Measurements from ENCODE around the gene ABHD1. TPM values are rescaled to one million over a fixed set of nuclear protein-coding genes. Genes with fewer than 3 reads are reported as not detected.

Gene ABHD1
- total and polyA plus RNA-seq, 2 experiments from 2014 or later, result 0.38 to 0.55 TPM

DNA sequence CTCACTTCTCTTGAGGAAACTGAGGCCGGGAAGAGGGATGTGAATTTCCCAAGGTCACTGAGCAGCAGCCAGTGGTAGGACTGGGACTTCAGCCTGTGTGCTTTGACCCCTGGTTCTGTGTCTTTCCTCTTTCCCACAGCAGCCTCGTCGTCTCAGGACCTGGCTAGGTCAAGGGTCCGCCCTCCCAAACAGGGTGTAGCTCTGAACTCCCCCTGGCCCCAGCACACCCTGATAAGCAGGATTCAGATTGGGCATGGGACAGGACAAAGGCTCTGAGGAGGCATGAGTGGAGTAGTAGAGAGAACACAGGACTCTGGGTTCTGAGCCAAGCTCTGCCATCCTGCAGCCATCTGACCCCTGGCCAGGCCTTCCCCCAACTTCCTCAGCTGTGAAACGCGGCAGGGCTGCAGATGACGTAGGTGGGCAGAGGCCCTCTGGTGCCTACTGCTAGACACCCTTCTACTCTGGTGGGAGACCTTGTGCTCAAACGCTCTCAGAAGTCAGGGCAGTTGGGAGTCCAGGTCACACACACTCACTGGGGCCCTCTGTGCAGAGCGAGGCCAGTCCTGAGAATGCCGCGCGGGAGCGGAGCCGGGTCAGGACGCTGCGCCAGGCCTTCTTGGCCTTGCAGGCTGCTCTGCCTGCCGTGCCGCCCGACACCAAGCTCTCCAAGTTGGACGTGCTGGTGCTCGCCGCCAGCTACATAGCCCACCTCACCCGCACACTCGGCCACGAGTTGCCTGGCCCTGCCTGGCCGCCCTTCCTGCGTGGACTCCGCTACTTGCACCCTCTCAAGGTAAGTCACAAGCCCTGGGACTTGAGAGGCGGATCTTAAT is 26.2 kb downstream of the ABHD1 start (continued):
- TF ChIP-seq, protein P1, sequence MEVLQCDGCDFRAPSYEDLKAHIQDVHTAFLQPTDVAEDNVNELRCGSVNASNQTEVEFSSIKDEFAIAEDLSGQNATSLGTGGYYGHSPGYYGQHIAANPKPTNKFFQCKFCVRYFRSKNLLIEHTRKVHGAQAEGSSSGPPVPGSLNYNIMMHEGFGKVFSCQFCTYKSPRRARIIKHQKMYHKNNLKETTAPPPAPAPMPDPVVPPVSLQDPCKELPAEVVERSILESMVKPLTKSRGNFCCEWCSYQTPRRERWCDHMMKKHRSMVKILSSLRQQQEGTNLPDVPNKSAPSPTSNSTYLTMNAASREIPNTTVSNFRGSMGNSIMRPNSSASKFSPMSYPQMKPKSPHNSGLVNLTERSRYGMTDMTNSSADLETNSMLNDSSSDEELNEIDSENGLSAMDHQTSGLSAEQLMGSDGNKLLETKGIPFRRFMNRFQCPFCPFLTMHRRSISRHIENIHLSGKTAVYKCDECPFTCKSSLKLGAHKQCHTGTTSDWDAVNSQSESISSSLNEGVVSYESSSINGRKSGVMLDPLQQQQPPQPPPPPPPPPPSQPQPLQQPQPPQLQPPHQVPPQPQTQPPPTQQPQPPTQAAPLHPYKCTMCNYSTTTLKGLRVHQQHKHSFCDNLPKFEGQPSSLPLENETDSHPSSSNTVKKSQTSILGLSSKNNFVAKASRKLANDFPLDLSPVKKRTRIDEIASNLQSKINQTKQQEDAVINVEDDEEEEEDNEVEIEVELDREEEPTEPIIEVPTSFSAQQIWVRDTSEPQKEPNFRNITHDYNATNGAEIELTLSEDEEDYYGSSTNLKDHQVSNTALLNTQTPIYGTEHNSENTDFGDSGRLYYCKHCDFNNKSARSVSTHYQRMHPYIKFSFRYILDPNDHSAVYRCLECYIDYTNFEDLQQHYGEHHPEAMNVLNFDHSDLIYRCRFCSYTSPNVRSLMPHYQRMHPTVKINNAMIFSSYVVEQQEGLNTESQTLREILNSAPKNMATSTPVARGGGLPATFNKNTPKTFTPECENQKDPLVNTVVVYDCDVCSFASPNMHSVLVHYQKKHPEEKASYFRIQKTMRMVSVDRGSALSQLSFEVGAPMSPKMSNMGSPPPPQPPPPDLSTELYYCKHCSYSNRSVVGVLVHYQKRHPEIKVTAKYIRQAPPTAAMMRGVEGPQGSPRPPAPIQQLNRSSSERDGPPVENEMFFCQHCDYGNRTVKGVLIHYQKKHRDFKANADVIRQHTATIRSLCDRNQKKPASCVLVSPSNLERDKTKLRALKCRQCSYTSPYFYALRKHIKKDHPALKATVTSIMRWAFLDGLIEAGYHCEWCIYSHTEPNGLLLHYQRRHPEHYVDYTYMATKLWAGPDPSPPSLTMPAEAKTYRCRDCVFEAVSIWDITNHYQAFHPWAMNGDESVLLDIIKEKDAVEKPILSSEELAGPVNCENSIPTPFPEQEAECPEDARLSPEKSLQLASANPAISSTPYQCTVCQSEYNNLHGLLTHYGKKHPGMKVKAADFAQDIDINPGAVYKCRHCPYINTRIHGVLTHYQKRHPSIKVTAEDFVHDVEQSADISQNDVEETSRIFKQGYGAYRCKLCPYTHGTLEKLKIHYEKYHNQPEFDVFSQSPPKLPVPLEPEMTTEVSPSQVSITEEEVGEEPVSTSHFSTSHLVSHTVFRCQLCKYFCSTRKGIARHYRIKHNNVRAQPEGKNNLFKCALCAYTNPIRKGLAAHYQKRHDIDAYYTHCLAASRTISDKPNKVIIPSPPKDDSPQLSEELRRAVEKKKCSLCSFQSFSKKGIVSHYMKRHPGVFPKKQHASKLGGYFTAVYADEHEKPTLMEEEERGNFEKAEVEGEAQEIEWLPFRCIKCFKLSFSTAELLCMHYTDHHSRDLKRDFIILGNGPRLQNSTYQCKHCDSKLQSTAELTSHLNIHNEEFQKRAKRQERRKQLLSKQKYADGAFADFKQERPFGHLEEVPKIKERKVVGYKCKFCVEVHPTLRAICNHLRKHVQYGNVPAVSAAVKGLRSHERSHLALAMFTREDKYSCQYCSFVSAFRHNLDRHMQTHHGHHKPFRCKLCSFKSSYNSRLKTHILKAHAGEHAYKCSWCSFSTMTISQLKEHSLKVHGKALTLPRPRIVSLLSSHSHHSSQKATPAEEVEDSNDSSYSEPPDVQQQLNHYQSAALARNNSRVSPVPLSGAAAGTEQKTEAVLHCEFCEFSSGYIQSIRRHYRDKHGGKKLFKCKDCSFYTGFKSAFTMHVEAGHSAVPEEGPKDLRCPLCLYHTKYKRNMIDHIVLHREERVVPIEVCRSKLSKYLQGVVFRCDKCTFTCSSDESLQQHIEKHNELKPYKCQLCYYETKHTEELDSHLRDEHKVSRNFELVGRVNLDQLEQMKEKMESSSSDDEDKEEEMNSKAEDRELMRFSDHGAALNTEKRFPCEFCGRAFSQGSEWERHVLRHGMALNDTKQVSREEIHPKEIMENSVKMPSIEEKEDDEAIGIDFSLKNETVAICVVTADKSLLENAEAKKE (CRISPR knock-in tag; IDR thresholded peaks at IDR 0.05), result no peak
- TF ChIP-seq NANOG (IDR thresholded peaks at IDR 0.05; ENCODE audit: borderline replicate concordance), result no peak
- TF ChIP-seq, protein P2, sequence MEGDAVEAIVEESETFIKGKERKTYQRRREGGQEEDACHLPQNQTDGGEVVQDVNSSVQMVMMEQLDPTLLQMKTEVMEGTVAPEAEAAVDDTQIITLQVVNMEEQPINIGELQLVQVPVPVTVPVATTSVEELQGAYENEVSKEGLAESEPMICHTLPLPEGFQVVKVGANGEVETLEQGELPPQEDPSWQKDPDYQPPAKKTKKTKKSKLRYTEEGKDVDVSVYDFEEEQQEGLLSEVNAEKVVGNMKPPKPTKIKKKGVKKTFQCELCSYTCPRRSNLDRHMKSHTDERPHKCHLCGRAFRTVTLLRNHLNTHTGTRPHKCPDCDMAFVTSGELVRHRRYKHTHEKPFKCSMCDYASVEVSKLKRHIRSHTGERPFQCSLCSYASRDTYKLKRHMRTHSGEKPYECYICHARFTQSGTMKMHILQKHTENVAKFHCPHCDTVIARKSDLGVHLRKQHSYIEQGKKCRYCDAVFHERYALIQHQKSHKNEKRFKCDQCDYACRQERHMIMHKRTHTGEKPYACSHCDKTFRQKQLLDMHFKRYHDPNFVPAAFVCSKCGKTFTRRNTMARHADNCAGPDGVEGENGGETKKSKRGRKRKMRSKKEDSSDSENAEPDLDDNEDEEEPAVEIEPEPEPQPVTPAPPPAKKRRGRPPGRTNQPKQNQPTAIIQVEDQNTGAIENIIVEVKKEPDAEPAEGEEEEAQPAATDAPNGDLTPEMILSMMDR (conservative IDR thresholded peaks at IDR 0.05; ENCODE audit: low read depth in 2 of 2), result no peak

DNA sequence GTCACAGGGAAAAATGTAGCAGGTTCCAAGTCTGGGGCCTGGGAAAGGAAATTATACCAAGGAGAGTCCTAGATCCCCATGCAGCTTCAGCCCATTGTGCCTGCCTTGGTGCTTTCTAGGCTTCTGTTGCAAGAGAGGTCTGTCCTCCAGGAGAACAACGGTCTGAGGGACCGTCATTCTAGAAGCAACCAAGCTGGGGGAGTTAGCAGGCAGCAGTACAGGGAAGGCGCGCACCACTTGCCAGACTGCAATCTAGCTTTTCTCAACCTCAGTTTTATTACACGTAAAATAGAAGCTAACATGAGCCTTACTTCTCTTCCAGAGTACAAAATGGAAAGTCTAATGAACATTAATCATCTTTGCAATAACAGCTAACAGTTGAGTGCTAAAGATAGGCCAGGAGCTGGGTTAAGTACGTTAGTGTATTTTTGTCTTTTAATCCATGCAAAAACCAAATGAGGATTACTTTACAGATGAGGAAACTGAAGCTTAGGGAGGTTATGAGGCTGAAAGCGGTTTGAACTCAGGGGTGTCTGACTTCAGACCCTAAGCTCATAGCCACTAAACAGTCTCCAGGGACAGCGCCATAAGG is 27.1 kb downstream of the ABHD1 start:
- Mint-ChIP-seq H3K4me1 (no peaks in the 10 kb centered on the region), H3K27ac (no peak overlapping the region), H3K27me3 (ENCODE audit: insufficient read depth, low read depth, poor library complexity) (peaks cover 11% of the 10 kb centered on the region), H3K4me3 (no peak overlapping the region), H3K36me3 (ENCODE audit: low read depth) (no peaks in the 10 kb centered on the region), H3K9me3 (no peaks in the 10 kb centered on the region)
- Histone ChIP-seq H3F3A (replicated peaks; ENCODE audit: low read depth) (no peaks in the 10 kb centered on the region), H3K4me3 (no peak overlapping the region), H3K79me2 (replicated peaks; ENCODE audit: insufficient read depth) (no peaks in the 10 kb centered on the region), H2AFZ (0 out of 2 replicates have a peak overlapping the region, but pooled peaks have one; percentile 32), H3K27ac (ENCODE audit: low read depth) (no peak overlapping the region), H3K27me3 (ENCODE audit: insufficient read depth) (no peaks in the 10 kb centered on the region), H3K4me1 (ENCODE audit: insufficient read depth) (no peaks in the 10 kb centered on the region), H3K4me2 (no peak overlapping the region), H4K20me1 (replicated peaks; ENCODE audit: insufficient read depth) (no peaks in the 10 kb centered on the region), H3K9me2 (ENCODE audit: insufficient read depth) (no peaks in the 10 kb centered on the region), H3K36me3 (ENCODE audit: insufficient read depth) (no peaks in the 10 kb centered on the region)
- no peak for ATAC-seq
- DNase-seq (ENCODE audit: low spot score), result no peak
- no peak for TF ChIP-seq JUNB (IDR thresholded peaks at IDR 0.05; ENCODE audit: unreplicated experiment)
- TF ChIP-seq, protein P1 (CRISPR knock-in tag; IDR thresholded peaks at IDR 0.05), result no peak
- no peak for TF ChIP-seq EZH2phosphoT487 (IDR thresholded peaks at IDR 0.05; ENCODE audit: unreplicated experiment)

Measured in GM23338 (cell line).